Nephron (organoid): ENCODE data around the gene TMEM63A.

Experiments
- H3K27ac Mint-ChIP-seq, 3 experiments: 2 replicates each; pipeline ENCODE4 v1.8.0; 2020; ENCODE audit warnings: mixed read lengths in 3 of 3, mild to moderate bottlenecking in 2 of 3, moderate library complexity in 1 of 3
- H3K27me3 Mint-ChIP-seq: 2 replicates; pipeline ENCODE4 v1.8.0; 2021; ENCODE audit warnings: low read depth, mild to moderate bottlenecking, moderate library complexity, mixed read lengths
- H3K36me3 Mint-ChIP-seq: 2 replicates; pipeline ENCODE4 v1.8.0; 2020; ENCODE audit warnings: low read depth, mixed read lengths
- H3K4me1 Mint-ChIP-seq: 2 replicates; pipeline ENCODE4 v1.8.0; 2020; ENCODE audit warnings: mixed read lengths
- H3K4me3 Mint-ChIP-seq, 3 experiments: 2 replicates each; pipeline ENCODE4 v1.8.0; 2020; ENCODE audit warnings: mild to moderate bottlenecking in 3 of 3, mixed read lengths in 3 of 3, moderate library complexity in 2 of 3
- H3K9me3 Mint-ChIP-seq: 2 replicates; pipeline ENCODE4 v1.8.0; 2020; ENCODE audit warnings: mixed read lengths
- CTCF ChIP-seq, 3 experiments: fragments of 200-600 bp; sonication (generic); IDR thresholded peaks; one replicate each; pipeline ENCODE4 v1.5.0; 2021; ENCODE audit warnings: antibody characterized with exemption in 3 of 3; ENCODE audit not compliant: unreplicated experiment in 3 of 3

TMEM63A gene

GRCh38 chr1:225885336-225885735, 3.2 kb upstream of the TMEM63A start:
- Mint-ChIP-seq H3K27ac (no peak overlapping the region), H3K4me3 (peak overlapping the region in 2 of 3 experiments; percentile 23 to 34), H3K4me1 (peaks cover 35% of the 10 kb centered on the region), H3K27me3 (no peaks in the 10 kb centered on the region), H3K9me3 (no peaks in the 10 kb centered on the region), H3K36me3 (no peaks in the 10 kb centered on the region)
- no peak for TF ChIP-seq CTCF (IDR thresholded peaks at IDR 0.05; ENCODE audit: unreplicated experiment in 3 of 3)

- H3K27ac Mint-ChIP-seq = peak overlapping the region; percentile 33 to 86 (median 55)
- H3K4me3 Mint-ChIP-seq = peak overlapping the region; percentile 87 to 95 (median 94)
- H3K36me3 Mint-ChIP-seq = no peaks in the 10 kb centered on the region
- no peaks in the 10 kb centered on the region for H3K9me3 Mint-ChIP-seq
- TF ChIP-seq CTCF (IDR thresholded peaks at IDR 0.05; ENCODE audit: unreplicated experiment in 3 of 3) = no peak
- H3K27me3 Mint-ChIP-seq = no peaks in the 10 kb centered on the region
- peaks cover 34% of the 10 kb centered on the region for H3K4me1 Mint-ChIP-seq
Measured at GRCh38 chr1:225883616-225884265, 1.6 kb upstream of the TMEM63A start.

GRCh38 chr1:225882694-225883615, 775 bp upstream of the TMEM63A start:
- peaks cover 34% of the 10 kb centered on the region for H3K4me1 Mint-ChIP-seq
- TF ChIP-seq CTCF (IDR thresholded peaks at IDR 0.05; ENCODE audit: unreplicated experiment in 3 of 3) = no peak
- peak overlapping the region; percentile 86 to 96 (median 90) for H3K27ac Mint-ChIP-seq
- no peaks in the 10 kb centered on the region for H3K27me3 Mint-ChIP-seq
- H3K4me3 Mint-ChIP-seq = peak overlapping the region; percentile 87 to 95 (median 94)
- no peaks in the 10 kb centered on the region for H3K9me3 Mint-ChIP-seq
- H3K36me3 Mint-ChIP-seq = no peaks in the 10 kb centered on the region

- no peak for TF ChIP-seq CTCF (IDR thresholded peaks at IDR 0.05; ENCODE audit: unreplicated experiment in 3 of 3)
- no peaks in the 10 kb centered on the region for H3K9me3 Mint-ChIP-seq
- peak overlapping the region; percentile 87 to 95 (median 94) for H3K4me3 Mint-ChIP-seq
- no peaks in the 10 kb centered on the region for H3K27me3 Mint-ChIP-seq
- H3K36me3 Mint-ChIP-seq = no peaks in the 10 kb centered on the region
- peak overlapping the region; percentile 70 to 90 (median 86) for H3K27ac Mint-ChIP-seq
- peaks cover 45% of the 10 kb centered on the region for H3K4me1 Mint-ChIP-seq
Measured at GRCh38 chr1:225881081-225881958, 860 bp downstream of the TMEM63A start.

GRCh38 chr1:225880636-225881035, 1.5 kb downstream of the TMEM63A start:
- H3K4me1 Mint-ChIP-seq = peaks cover 45% of the 10 kb centered on the region
- H3K27me3 Mint-ChIP-seq = no peaks in the 10 kb centered on the region
- H3K9me3 Mint-ChIP-seq = no peaks in the 10 kb centered on the region
- no peaks in the 10 kb centered on the region for H3K36me3 Mint-ChIP-seq
- TF ChIP-seq CTCF (IDR thresholded peaks at IDR 0.05; ENCODE audit: unreplicated experiment in 3 of 3) = no peak
- peak overlapping the region; percentile 87 to 95 (median 94) for H3K4me3 Mint-ChIP-seq
- peak overlapping the region; percentile 70 to 90 (median 86) for H3K27ac Mint-ChIP-seq
